ENCODE measurements around the gene CCDC12. TPM values are rescaled to one million over a fixed set of nuclear protein-coding genes. Genes with fewer than 3 reads are reported as not detected.
"Not testable (repeated sequence)": the region's sequence is repeated elsewhere in the genome, so short reads cannot be mapped to it uniquely, and the experiment has no call there.

The CCDC12 gene
- polyA plus RNA-seq, 1 donor, result 57.3 TPM

DNA sequence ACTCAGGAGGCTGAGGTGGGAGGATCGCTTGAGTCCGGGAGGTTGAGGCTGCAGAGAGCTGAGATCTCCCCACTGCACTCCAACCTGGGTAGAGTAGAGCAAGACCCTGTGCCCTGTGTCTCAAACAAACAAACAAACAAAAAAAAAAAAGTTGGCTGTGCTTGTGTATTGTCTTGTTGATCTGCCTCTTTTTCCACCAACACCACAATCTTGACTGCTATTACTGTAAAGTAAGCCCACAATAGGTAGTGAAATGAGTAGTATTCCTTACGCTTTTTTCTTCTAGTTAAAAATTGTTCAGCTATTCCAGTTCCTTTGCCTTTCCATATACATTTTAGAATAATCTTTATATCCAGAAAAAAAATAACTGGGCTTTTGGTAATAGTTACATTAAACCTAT, 63.6 kb downstream of the CCDC12 start:
- no peak overlapping the region for H3K4me3 ChIP-seq (ENCODE audit: low read length)
- peaks cover 7% of the 10 kb centered on the region for H3K4me1 ChIP-seq (ENCODE audit: control insufficient read depth, insufficient read depth, low read length)
- no peak for DNase-seq
- H3K27me3 ChIP-seq (ENCODE audit: control insufficient read depth, insufficient read depth, low read length), result no peaks in the 10 kb centered on the region
- WGBS (ENCODE audit: insufficient coverage, low lambda C conversion rate), result 100% methylated on average over 1 of the region's 3 CpGs
- peaks cover 2% of the 10 kb centered on the region for H3K9me3 ChIP-seq (ENCODE audit: control insufficient read depth, low read depth, low read length)
- no peak overlapping the region for H3K27ac ChIP-seq (ENCODE audit: low read length)
- peaks cover 8% of the 10 kb centered on the region for H3K36me3 ChIP-seq (ENCODE audit: control insufficient read depth, insufficient read depth, low read length)

DNA sequence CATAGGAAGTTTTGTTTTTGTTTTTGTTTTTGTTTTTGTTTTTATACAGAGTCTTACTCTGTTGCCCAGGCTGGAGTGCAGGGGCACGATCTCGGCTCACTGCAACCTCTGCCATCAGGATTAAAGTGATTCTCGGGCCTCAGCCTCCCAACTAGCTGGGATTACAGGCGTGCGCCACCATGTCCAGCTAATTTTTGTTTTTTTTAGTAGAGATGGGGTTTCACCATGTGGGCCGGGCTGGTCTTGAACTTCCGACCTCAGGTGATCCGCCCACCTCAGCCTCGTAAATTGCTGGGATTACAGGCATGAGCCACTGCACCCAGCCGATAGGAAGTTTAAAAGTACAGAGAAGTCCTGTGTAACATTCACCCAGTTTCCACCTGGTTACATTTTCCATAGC, 65.6 kb downstream of the CCDC12 start:
- not testable (repeated sequence) for H3K27ac ChIP-seq (ENCODE audit: low read length); H3K4me1 ChIP-seq (ENCODE audit: control insufficient read depth, insufficient read depth, low read length); H3K36me3 ChIP-seq (ENCODE audit: control insufficient read depth, insufficient read depth, low read length); DNase-seq; H3K27me3 ChIP-seq (ENCODE audit: control insufficient read depth, insufficient read depth, low read length); H3K4me3 ChIP-seq (ENCODE audit: low read length); H3K9me3 ChIP-seq (ENCODE audit: control insufficient read depth, low read depth, low read length)
- no CpG with 5 or more reads among the region's 10 CpGs for WGBS (ENCODE audit: insufficient coverage, low lambda C conversion rate)

DNA sequence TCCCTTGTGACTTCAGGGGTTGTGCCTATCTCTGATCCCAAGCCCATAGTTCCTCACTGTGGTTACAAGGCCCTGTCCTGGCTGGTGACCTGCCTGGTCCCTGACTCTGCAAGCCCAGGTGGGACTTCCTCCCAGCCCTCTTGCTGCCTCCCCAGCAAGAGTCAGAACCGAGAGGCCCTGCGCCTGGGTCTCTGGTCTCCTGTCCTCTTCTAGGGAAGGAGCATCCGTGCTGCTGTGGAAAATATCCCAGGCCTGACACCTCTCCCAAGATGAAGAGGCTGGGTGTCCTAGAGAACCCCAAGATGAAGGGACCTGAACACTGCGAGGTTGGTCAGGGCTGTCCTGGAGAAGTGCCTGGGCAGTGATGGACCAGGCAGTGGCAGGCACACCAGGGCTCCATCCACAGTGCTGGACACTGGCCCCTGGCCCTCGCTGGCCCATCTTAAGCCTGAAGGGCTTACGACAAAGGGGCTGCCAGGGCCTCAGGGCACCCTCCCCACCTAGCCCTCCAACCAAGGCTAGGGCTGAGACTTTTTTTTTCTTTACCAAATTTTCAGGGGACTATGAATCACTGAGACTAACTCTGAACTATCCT, 66.3 kb downstream of the CCDC12 start:
- no peaks in the 10 kb centered on the region for H3K36me3 ChIP-seq (ENCODE audit: control insufficient read depth, insufficient read depth, low read length)
- no peak overlapping the region for H3K27ac ChIP-seq (ENCODE audit: low read length)
- H3K4me3 ChIP-seq (ENCODE audit: low read length), result no peak overlapping the region
- no peaks in the 10 kb centered on the region for H3K27me3 ChIP-seq (ENCODE audit: control insufficient read depth, insufficient read depth, low read length)
- no peaks in the 10 kb centered on the region for H3K9me3 ChIP-seq (ENCODE audit: control insufficient read depth, low read depth, low read length)
- no CpG with 5 or more reads among the region's 6 CpGs for WGBS (ENCODE audit: insufficient coverage, low lambda C conversion rate)
- DNase-seq, result no peak
- peaks cover 7% of the 10 kb centered on the region for H3K4me1 ChIP-seq (ENCODE audit: control insufficient read depth, insufficient read depth, low read length)

DNA sequence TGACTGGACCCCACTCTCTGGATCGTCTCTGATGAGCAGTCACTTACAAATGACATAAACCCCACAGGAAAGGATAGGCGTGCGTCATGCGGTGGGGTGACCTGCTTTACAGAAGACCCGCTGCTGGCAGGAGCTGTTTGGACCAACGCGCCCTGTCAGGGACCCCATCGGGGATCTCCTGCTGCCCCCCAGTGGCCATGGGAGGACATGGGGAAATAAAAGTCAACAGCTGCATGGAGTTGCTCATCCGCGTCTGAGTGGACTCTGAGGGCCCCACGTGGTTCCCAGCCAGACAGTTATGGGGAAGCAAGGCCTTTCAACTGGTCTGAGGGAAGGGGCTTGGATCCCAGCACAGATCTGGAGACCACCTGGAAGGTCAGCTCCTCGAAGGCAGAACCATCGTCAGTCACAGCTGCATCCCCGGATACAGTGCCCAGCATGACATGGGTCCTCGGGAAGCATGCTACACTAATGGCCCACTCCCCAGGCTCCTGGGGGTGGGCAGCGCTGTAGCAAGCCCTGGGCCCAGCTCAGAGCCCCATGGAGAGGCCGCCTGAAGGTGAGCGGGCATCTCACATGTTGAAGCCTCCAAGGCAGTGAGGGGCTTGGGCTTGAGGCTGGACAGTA, 66.9 kb downstream of the CCDC12 start:
- Histone ChIP-seq H3K27me3 (ENCODE audit: control insufficient read depth, insufficient read depth, low read length) (no peaks in the 10 kb centered on the region), H3K4me3 (ENCODE audit: low read length) (no peak overlapping the region), H3K27ac (ENCODE audit: low read length) (no peak overlapping the region), H3K4me1 (ENCODE audit: control insufficient read depth, insufficient read depth, low read length) (peaks cover 7% of the 10 kb centered on the region), H3K36me3 (ENCODE audit: control insufficient read depth, insufficient read depth, low read length) (no peaks in the 10 kb centered on the region), H3K9me3 (ENCODE audit: control insufficient read depth, low read depth, low read length) (no peaks in the 10 kb centered on the region)
- WGBS (ENCODE audit: insufficient coverage, low lambda C conversion rate), result no CpG with 5 or more reads among the region's 18 CpGs
- peak; percentile 75 to 80 for DNase-seq

DNA sequence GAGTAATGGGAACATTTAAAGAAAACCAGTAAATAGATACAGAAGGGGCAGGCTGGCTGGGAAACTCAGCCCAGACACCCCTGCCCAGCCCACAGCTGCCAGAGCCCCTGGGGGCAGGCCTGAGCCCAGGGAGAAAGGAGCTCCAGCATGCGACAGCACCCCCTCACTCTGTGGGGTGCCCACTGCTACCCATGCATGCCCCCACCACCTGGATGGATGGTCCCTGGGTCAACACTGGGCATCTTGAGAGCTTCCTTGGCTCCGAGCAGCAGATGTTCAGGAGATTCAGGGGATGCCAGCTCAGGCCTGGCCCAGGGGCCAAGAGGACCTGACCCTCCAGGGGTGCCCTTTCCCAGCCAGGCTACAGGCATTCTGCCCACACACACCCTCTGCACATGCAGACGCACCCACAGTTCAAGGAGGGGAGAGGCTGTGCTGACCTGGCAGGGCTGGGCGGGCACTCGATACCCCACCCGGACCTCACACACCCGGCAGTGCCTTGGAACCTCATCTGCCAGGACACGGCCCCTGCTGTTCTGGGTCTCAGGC, 67.5 kb downstream of the CCDC12 start:
- Histone ChIP-seq H3K27ac (ENCODE audit: low read length) (no peak overlapping the region), H3K4me1 (ENCODE audit: control insufficient read depth, insufficient read depth, low read length) (peaks cover 7% of the 10 kb centered on the region), H3K27me3 (ENCODE audit: control insufficient read depth, insufficient read depth, low read length) (no peaks in the 10 kb centered on the region), H3K4me3 (ENCODE audit: low read length) (no peak overlapping the region), H3K9me3 (ENCODE audit: control insufficient read depth, low read depth, low read length) (no peaks in the 10 kb centered on the region), H3K36me3 (ENCODE audit: control insufficient read depth, insufficient read depth, low read length) (no peaks in the 10 kb centered on the region)
- DNase-seq, result no peak
- no CpG with 5 or more reads among the region's 8 CpGs for WGBS (ENCODE audit: insufficient coverage, low lambda C conversion rate)

DNA sequence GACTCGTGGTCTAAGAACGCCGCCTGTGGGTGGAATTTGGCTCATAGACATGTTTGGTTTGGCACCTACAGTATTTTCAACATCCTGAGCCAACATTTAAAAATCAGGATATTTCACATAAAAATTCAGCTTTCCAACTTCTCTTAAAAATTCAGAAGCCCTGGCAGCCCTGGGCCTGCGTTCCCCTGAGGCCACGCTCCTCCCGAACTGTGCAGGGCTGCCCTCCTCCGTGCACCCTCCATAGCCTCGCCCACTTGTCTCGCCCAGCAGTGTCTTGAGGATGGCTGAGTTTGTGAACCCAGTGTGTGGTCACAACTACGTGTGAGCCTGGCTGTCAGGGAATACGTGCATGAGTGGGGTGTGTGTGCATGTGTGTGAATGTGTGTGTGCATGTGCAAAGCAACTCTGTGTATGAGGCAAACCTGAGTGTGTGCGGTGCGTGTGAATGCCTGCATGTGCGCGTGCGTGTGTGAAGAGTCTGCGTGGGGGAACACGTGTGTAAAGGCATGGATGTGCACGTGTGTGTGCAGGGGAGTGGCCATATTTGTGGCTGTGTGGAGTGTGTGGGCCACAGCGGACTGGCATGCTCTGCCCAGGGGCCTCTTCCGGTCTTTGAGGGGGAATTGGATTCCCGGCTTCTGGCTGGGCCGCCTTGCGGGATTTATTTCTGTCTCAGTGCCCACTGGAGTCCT, 68.1 kb downstream of the CCDC12 start:
- H3K4me1 ChIP-seq (ENCODE audit: control insufficient read depth, insufficient read depth, low read length), result peaks cover 7% of the 10 kb centered on the region
- no peaks in the 10 kb centered on the region for H3K36me3 ChIP-seq (ENCODE audit: control insufficient read depth, insufficient read depth, low read length)
- no CpG with 5 or more reads among the region's 24 CpGs for WGBS (ENCODE audit: insufficient coverage, low lambda C conversion rate)
- H3K27ac ChIP-seq (ENCODE audit: low read length), result no peak overlapping the region
- no peaks in the 10 kb centered on the region for H3K27me3 ChIP-seq (ENCODE audit: control insufficient read depth, insufficient read depth, low read length)
- no peak for DNase-seq
- no peak overlapping the region for H3K4me3 ChIP-seq (ENCODE audit: low read length)
- H3K9me3 ChIP-seq (ENCODE audit: control insufficient read depth, low read depth, low read length), result no peaks in the 10 kb centered on the region

DNA sequence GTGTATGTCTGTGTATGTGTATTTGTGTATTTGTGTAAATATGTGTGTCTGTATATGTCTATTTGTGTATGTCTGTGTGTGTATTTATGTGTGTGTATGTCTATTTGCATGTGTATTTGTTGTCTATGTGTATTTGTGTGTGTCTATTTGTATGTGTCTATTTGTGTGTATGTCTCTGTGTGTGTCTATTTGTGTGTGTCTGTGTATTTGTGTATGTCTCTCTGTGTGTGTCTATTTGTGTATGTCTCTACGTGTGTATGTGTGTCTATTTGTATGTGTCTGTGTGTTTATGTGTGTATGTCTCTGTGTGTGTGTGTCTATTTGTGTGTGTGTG, 68.6 kb downstream of the CCDC12 start:
- H3K36me3 ChIP-seq (ENCODE audit: control insufficient read depth, insufficient read depth, low read length), result no peaks in the 10 kb centered on the region
- no peak overlapping the region for H3K27ac ChIP-seq (ENCODE audit: low read length)
- H3K4me3 ChIP-seq (ENCODE audit: low read length), result no peak overlapping the region
- no CpG with 5 or more reads among the region's 1 CpG for WGBS (ENCODE audit: insufficient coverage, low lambda C conversion rate)
- peaks cover 7% of the 10 kb centered on the region for H3K4me1 ChIP-seq (ENCODE audit: control insufficient read depth, insufficient read depth, low read length)
- no peak for DNase-seq
- H3K27me3 ChIP-seq (ENCODE audit: control insufficient read depth, insufficient read depth, low read length), result no peaks in the 10 kb centered on the region
- no peaks in the 10 kb centered on the region for H3K9me3 ChIP-seq (ENCODE audit: control insufficient read depth, low read depth, low read length)

DNA sequence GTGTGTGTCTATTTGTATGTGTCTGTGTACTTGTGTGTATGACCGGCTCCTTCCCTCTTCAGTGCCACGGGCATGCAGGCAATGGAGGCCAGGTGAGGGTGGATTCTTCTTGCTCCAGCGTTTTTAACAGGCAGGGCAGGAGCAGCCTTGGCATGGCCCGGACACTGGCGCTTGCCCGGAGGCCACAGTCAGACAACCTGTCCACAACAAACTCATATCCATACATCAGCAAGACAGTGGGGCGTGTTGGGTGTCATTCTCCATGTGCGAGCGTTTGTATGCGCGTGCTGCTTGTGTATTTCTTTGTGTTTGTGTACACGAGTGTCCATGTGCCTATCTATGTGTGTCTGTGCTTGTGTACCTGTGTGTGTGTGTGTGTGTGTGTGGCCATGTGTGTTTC, 69.3 kb downstream of the CCDC12 start:
- no peaks in the 10 kb centered on the region for H3K36me3 ChIP-seq (ENCODE audit: control insufficient read depth, insufficient read depth, low read length)
- H3K27me3 ChIP-seq (ENCODE audit: control insufficient read depth, insufficient read depth, low read length), result no peaks in the 10 kb centered on the region
- H3K9me3 ChIP-seq (ENCODE audit: control insufficient read depth, low read depth, low read length), result no peaks in the 10 kb centered on the region
- peaks cover 7% of the 10 kb centered on the region for H3K4me1 ChIP-seq (ENCODE audit: control insufficient read depth, insufficient read depth, low read length)
- H3K4me3 ChIP-seq (ENCODE audit: low read length), result no peak overlapping the region
- DNase-seq, result no peak
- no peak overlapping the region for H3K27ac ChIP-seq (ENCODE audit: low read length)
- no CpG with 5 or more reads among the region's 12 CpGs for WGBS (ENCODE audit: insufficient coverage, low lambda C conversion rate)

DNA sequence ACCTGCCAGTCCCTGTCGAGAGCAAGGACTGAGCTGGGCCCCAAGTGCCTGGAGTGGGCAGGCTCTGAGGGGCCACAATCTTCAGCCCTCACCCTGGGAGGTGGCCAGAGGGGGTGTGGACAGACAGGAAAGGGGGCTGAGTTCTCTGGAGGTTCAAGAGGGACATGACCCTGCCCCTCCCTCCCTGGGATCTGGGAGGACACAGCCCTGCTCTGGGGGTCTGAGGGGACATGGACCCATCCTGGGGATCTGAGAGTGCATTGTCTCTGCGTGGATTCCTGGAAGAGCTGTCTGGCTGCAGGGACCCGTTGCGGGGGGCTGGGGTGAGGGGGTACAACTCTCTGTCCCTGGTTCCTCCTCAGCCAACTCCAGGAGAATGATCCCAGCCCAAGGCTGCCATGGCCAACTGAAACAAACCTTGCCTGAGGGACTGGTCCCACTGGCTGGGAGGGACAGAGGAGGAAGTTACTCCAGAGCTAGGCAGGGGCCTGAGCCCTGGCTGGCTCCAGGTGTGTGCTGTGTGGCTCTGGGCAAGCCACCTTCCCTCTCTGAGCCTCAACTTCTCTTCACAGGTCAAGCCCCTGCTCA, 70.0 kb downstream of the CCDC12 start:
- Histone ChIP-seq H3K27me3 (ENCODE audit: control insufficient read depth, insufficient read depth, low read length) (no peaks in the 10 kb centered on the region), H3K27ac (ENCODE audit: low read length) (no peak overlapping the region), H3K4me3 (ENCODE audit: low read length) (no peak overlapping the region), H3K4me1 (ENCODE audit: control insufficient read depth, insufficient read depth, low read length) (peaks cover 7% of the 10 kb centered on the region), H3K36me3 (ENCODE audit: control insufficient read depth, insufficient read depth, low read length) (no peaks in the 10 kb centered on the region), H3K9me3 (ENCODE audit: control insufficient read depth, low read depth, low read length) (no peaks in the 10 kb centered on the region)
- WGBS (ENCODE audit: insufficient coverage, low lambda C conversion rate), result no CpG with 5 or more reads among the region's 4 CpGs
- no peak for DNase-seq

DNA sequence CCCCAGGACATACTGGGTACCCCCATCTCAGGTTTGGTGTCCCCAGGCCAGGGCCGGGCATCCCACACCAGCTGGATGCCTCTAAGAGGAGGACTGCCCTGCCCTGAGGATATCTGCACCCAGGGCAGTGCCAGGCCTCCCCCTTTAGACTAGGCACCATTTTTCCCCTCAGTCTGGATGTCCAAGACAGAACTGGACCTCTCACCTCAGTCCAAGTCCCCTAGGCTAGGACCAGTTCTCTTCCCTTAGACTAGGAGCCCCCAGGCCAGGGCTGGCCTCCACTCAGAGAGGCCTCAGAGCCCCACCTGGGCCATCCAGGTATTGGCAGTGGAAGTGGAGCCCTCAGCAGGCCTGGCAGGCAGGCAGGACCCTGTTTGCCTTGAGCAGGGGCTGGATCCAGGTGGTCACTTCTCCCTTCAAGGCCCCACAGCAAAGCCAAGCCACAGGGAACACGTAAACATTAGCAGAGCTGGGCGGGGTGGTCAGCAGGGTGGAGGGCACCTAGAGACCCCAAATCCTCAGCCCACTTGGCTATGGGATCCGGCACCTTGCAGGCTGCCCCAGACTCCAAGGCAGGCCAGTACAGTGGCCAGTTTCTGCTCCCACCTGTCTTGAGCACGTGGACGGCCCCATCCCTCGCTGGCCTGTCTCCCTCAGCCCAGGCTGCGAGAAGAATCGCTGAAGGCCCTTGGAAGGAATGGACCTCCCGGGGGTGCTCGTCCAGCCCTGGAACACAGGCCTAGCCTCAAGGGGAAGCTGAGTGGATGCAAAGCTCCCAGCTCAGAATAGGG, 70.7 kb downstream of the CCDC12 start:
- no peak overlapping the region for H3K27ac ChIP-seq (ENCODE audit: low read length)
- H3K4me1 ChIP-seq (ENCODE audit: control insufficient read depth, insufficient read depth, low read length), result peaks cover 7% of the 10 kb centered on the region
- no peak overlapping the region for H3K4me3 ChIP-seq (ENCODE audit: low read length)
- WGBS (ENCODE audit: insufficient coverage, low lambda C conversion rate), result no CpG with 5 or more reads among the region's 11 CpGs
- H3K27me3 ChIP-seq (ENCODE audit: control insufficient read depth, insufficient read depth, low read length), result no peaks in the 10 kb centered on the region
- no peaks in the 10 kb centered on the region for H3K36me3 ChIP-seq (ENCODE audit: control insufficient read depth, insufficient read depth, low read length)
- DNase-seq, result no peak
- H3K9me3 ChIP-seq (ENCODE audit: control insufficient read depth, low read depth, low read length), result no peaks in the 10 kb centered on the region
